ENCODE data around the gene ITGB1BP1. TPM values are rescaled to one million over a fixed set of nuclear protein-coding genes. Genes with fewer than 3 reads are reported as not detected.

Gene ITGB1BP1
- total RNA-seq, 4 donors from 2014 or later = 92.2 to 183 (median 143) TPM

DNA sequence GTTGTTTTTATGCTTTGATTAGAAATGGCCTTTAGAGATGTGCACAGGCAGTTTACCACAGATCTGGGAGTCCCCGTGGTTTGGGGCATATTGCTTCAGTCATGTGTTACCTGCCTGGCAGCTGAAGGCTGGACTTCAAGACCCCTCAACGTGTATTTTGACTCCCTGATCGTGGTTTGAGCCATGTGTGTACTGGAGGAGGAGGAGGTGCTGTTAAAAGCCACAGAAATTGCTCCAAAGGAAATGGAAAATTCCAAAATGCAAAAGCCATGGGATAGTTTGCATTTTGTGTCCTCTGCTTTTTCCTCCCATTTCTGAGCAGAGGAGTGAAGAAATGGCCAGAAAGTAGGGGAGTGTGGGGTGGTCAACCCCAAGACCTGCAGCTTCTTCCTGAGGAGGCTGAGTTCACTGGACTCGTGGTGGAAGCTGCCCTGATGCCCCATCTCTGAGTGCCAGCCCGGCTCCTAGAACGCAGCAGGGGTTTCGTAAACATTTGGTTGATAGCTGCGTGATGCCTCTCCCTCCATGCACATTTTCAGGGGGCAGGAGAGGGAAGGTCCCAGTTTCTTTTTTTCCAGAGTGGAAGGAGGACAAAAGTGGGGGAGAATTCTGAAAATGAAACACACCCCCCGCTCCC is 45.7 kb downstream of the ITGB1BP1 start:
- DNase-seq (ENCODE audit: low spot score) (no peak), ATAC-seq (ENCODE audit: low FRiP score) (no peak)
- TF ChIP-seq CTCF (IDR thresholded peaks at IDR 0.05) = no peak

DNA sequence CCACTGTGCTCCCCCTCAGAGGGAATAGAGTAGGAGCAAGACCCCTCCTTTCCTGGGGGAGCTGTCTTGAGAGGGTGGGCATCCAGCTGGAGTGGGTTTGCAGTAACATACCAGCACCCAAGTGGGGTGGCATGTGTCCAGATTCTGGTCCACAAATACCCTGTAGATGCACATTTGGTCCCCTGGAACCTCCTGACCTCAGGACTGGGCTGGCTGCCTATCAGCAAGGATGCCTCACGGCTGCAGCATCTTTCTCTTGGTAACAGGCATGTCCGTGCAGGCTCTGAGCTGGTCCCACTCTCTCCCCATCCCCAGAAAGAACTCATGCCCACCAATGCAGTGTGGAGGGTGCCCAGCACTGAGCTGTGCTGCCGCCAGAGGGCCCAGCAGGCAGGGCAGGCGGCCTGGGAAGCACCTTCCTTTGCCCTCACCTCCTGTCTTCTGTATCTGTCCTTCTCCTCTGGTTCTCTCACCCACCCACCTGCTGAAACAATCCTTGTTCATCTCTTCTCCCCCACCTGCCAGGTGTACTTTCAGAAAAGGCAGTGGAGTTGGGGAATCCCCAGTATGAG is 47.4 kb downstream of the ITGB1BP1 start:
- no peak for TF ChIP-seq CTCF (IDR thresholded peaks at IDR 0.05)
- ATAC-seq (ENCODE audit: low FRiP score) (no peak), DNase-seq (ENCODE audit: low spot score) (no peak)

GRCh38 chr2:9374071-9374730 is 49.1 kb downstream of the ITGB1BP1 start:
- DNase-seq (ENCODE audit: low spot score) (no peak), ATAC-seq (ENCODE audit: low FRiP score) (no peak)
- no peak for TF ChIP-seq CTCF (IDR thresholded peaks at IDR 0.05)

DNA sequence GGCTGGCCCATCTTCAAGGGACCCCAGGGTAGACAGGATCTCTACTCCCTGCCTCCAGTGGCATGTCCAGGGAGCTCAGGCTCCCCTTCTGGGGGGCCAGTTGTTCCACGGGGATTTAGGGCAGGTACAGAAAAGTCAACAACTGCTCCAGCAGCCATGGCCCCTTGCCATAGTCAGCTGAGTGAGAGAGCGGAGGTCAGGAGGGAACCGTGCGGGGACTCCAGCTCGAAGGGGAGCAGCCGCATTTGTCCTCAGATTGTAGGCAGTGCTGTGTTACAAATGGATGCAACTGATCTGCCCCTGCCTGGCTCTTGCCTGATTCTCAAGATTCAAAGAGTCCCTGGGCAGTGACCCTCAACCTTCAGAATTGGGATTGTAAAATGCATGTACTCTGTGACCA is 49.9 kb downstream of the ITGB1BP1 start:
- ATAC-seq (ENCODE audit: low FRiP score) = no peak
- no peak for DNase-seq (ENCODE audit: low spot score)
- TF ChIP-seq CTCF (IDR thresholded peaks at IDR 0.05) = no peak

DNA sequence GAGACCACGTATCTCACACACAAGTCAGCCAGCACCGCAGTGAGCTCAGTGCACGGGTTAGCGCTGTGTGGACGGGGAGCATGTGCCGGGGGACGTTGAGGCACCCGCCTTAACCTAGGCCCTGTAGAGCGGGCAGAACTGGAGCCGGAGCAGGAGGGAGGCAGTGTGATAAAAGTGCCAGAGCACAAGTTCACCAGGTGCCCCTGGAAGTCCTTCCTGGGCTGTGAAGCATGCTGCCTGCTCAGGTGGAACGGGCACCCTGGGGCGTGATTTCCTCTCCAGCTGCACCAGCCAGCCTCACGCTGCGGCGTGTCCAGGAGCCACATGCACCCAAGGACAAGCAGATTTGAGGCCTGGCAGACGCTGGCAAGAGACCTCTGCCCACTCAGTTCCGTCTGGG is 50.3 kb downstream of the ITGB1BP1 start:
- ATAC-seq (ENCODE audit: low FRiP score) (no peak), DNase-seq (ENCODE audit: low spot score) (no peak)
- no peak for TF ChIP-seq CTCF (IDR thresholded peaks at IDR 0.05)

DNA sequence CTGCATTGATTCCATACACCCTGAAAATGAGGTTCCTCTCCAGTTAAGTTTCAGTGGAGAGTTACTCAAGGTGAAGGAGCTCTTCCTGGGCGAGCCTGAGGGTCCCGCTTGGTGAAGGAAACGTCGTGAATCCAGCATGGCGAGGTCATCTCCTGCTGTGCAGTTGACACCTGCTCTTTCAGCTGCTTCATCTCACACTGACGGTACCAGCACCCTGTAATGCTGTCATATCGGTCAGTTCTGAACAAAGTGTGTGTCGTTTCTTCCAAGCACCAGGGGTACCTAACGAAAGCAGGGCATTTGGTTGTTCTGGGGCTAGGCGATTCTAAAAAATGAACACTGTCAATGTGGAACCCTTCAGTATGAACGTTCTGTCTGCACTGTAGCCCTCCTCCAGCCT is 52.6 kb downstream of the ITGB1BP1 start:
- DNase-seq (ENCODE audit: low spot score) (no peak), ATAC-seq (ENCODE audit: low FRiP score) (no peak)
- no peak for TF ChIP-seq CTCF (IDR thresholded peaks at IDR 0.05)

- ATAC-seq (ENCODE audit: low FRiP score) (no peak), DNase-seq (ENCODE audit: low spot score) (no peak)
- no peak for TF ChIP-seq CTCF (IDR thresholded peaks at IDR 0.05)
Measured at GRCh38 chr2:9366026-9366425, 57.3 kb downstream of the ITGB1BP1 start.
